PC-9 (cell line): ENCODE measurements around the gene UBR4. TPM values are rescaled to one million over a fixed set of nuclear protein-coding genes. Genes with fewer than 3 reads are reported as not detected.

Source experiments
- BruUV-seq: library from RNA; stranded (reverse); fragments of 400-500 nt; replicated peaks from 2 replicates; lab custom pipeline; 2021; lab: Mats Ljungman, UMichigan
- CTCF ChIA-PET: fragments of 300-600 bp; sonication (Branson Sonifier 250); formaldehyde crosslinking; loops from one replicate; lab custom pipeline; 2022; ENCODE audit warnings: antibody characterized with exemption; lab: Charles Lee
- POLR2A ChIA-PET: fragments of 300-600 bp; sonication (Branson Sonifier 250); formaldehyde crosslinking; loops from one replicate; lab custom pipeline; 2022; ENCODE audit warnings: antibody characterized with exemption; ENCODE audit not compliant: unreplicated experiment; lab: Charles Lee
- DNase-seq, 2 experiments: peaks; one replicate each; pipeline versions ENCODE4 v3.0.0 to v3.0.0-alpha.2; 2015 to 2022; ENCODE audit warnings: mixed read lengths in 1 of 2
- H2AFZ ChIP-seq: fragments of 200-600 bp; sonication (generic); 2 replicates; pipeline ENCODE4 v1.8.1; 2017; ENCODE audit warnings: antibody characterized with exemption
- H3F3A ChIP-seq: fragments of 200-600 bp; sonication (generic); 2 replicates; pipeline ENCODE4 v1.8.1; 2017; ENCODE audit warnings: antibody characterized with exemption, mild to moderate bottlenecking, low read depth; ENCODE audit not compliant: insufficient read depth
- H3K27ac ChIP-seq: fragments of 200-600 bp; sonication (generic); 2 replicates; pipeline ENCODE4 v1.6.1; 2016; ENCODE audit warnings: mixed run types
- H3K27me3 ChIP-seq: fragments of 200-600 bp; sonication (generic); 2 replicates; pipeline ENCODE4 v1.6.1; 2016; ENCODE audit warnings: low read depth, mixed run types; ENCODE audit not compliant: insufficient read depth
- H3K36me3 ChIP-seq: fragments of 200-600 bp; sonication (generic); 2 replicates; pipeline ENCODE4 v1.6.1; 2016; ENCODE audit warnings: low read depth, mixed run types
- H3K4me1 ChIP-seq: fragments of 200-600 bp; sonication (generic); replicated peaks from 2 replicates; pipeline ENCODE4 v1.6.1; 2016; ENCODE audit warnings: mixed run types; ENCODE audit not compliant: insufficient read depth
- H3K4me2 ChIP-seq: fragments of 200-600 bp; sonication (generic); 2 replicates; pipeline ENCODE4 v1.6.1; 2017; ENCODE audit warnings: mixed run types
- H3K4me3 ChIP-seq: fragments of 200-600 bp; sonication (generic); 2 replicates; pipeline ENCODE4 v1.6.1; 2016; ENCODE audit warnings: mixed run types
- H3K79me2 ChIP-seq: fragments of 200-600 bp; sonication (generic); 2 replicates; pipeline ENCODE4 v1.6.1; 2017; ENCODE audit warnings: low read depth, mixed run types
- H3K9me2 ChIP-seq: fragments of 200-600 bp; sonication (generic); 2 replicates; pipeline ENCODE4 v1.8.1; 2017; ENCODE audit warnings: mild to moderate bottlenecking; ENCODE audit not compliant: insufficient read depth
- H3K9me3 ChIP-seq: fragments of 200-600 bp; sonication (generic); 2 replicates; pipeline ENCODE4 v1.8.1; 2016; ENCODE audit warnings: low read depth; ENCODE audit not compliant: insufficient read depth
- H4K20me1 ChIP-seq: fragments of 200-600 bp; sonication (generic); 2 replicates; pipeline ENCODE4 v1.8.1; 2017; ENCODE audit not compliant: insufficient read depth
- CTCF ChIP-seq: fragments of 200-600 bp; sonication (generic); conservative IDR thresholded peaks from 2 replicates; pipeline ENCODE4 v1.6.1; 2017; ENCODE audit warnings: mixed run types, antibody characterized with exemption, mild to moderate bottlenecking, moderate library complexity
- EZH2 ChIP-seq: fragments of 200-600 bp; sonication (generic); IDR thresholded peaks from 2 replicates; pipeline ENCODE4 v1.8.0; 2017; ENCODE audit warnings: antibody characterized with exemption, low read depth
- intact Hi-C: fragments of 100-400 bp; cut with micrococcal nuclease; formaldehyde crosslinking; loops from one replicate; pipeline ENCODE4 v1.10.0; 2022; ENCODE audit not compliant: unreplicated experiment
- total RNA-seq: library from RNA; stranded (reverse); gene quantifications from 2 replicates; pipeline ENCODE4 v1.2.3, GENCODE V29; 2021

Gene UBR4
- total RNA-seq, 1 experiment from 2014 or later: 117 TPM

- Histone ChIP-seq H3K9me2 (no peaks in the 10 kb centered on the region), H3K4me2 (no peak overlapping the region), H4K20me1 (no peaks in the 10 kb centered on the region), H3K79me2 (no peaks in the 10 kb centered on the region), H2AFZ (no peak overlapping the region), H3K4me3 (no peak overlapping the region), H3K27ac (no peak overlapping the region), H3K36me3 (peaks cover 12% of the 10 kb centered on the region; the same call in 1 of the 2 replicates), H3K9me3 (no peaks in the 10 kb centered on the region), H3F3A (no peaks in the 10 kb centered on the region), H3K4me1 (no peaks in the 10 kb centered on the region), H3K27me3 (no peaks in the 10 kb centered on the region)
- TF ChIP-seq EZH2 (no peak), CTCF (no peak; the same call in 1 of the 2 replicates)
- no TSS peak for BruUV-seq
- DNase-seq: no peak
- ChIA-PET POLR2A (interaction anchor here (0.7 to 0.8 kb wide), 2 partner anchors 78 to 192 kb away, joined by 3 to 4 read pairs; no protein-coding TSS in a partner anchor), CTCF (no interaction called here)
- intact Hi-C loops: no loop called here
Observed at GRCh38 chr1:19179597-19180264, 30.3 kb downstream of the UBR4 start.

- no peaks in the 10 kb centered on the region for H3K9me3 ChIP-seq
- ChIA-PET POLR2A (interaction anchor here (0.7 kb wide), 1 partner anchor 77 kb away, joined by 3 read pairs; no protein-coding TSS in a partner anchor), CTCF (no interaction called here)
- H3K36me3 ChIP-seq: peaks cover 14% of the 10 kb centered on the region; the same call in 1 of the 2 replicates
- BruUV-seq: no TSS peak
- DNase-seq: no peak
- no peaks in the 10 kb centered on the region for H3K4me1 ChIP-seq
- no peaks in the 10 kb centered on the region for H4K20me1 ChIP-seq
- no peak overlapping the region for H2AFZ ChIP-seq
- no peak overlapping the region for H3K27ac ChIP-seq
- H3K4me2 ChIP-seq: no peak overlapping the region
- TF ChIP-seq EZH2 (no peak), CTCF (no peak)
- intact Hi-C loops: no loop called here
- H3K79me2 ChIP-seq: no peaks in the 10 kb centered on the region
- H3F3A ChIP-seq: no peaks in the 10 kb centered on the region
- no peak overlapping the region for H3K4me3 ChIP-seq
- H3K9me2 ChIP-seq: no peaks in the 10 kb centered on the region
- H3K27me3 ChIP-seq: no peaks in the 10 kb centered on the region
Observed at GRCh38 chr1:19178734-19179398, 31.2 kb downstream of the UBR4 start.

- intact Hi-C loops: no loop called here
- no peaks in the 10 kb centered on the region for H4K20me1 ChIP-seq
- H3K4me2 ChIP-seq: no peak overlapping the region
- POLR2A ChIA-PET: no interaction called here
- H3K9me3 ChIP-seq: no peaks in the 10 kb centered on the region
- CTCF ChIA-PET: no interaction called here
- H3K27me3 ChIP-seq: no peaks in the 10 kb centered on the region
- no peak for DNase-seq
- BruUV-seq: no TSS peak
- no peaks in the 10 kb centered on the region for H3K4me1 ChIP-seq
- H3K36me3 ChIP-seq: peaks cover 18% of the 10 kb centered on the region; the same call in 1 of the 2 replicates
- H3F3A ChIP-seq: no peaks in the 10 kb centered on the region
- TF ChIP-seq EZH2: no peak
- TF ChIP-seq CTCF: no peak
- no peaks in the 10 kb centered on the region for H3K9me2 ChIP-seq
- no peak overlapping the region for H3K4me3 ChIP-seq
- H3K79me2 ChIP-seq: no peaks in the 10 kb centered on the region
- no peak overlapping the region for H2AFZ ChIP-seq
- no peak overlapping the region for H3K27ac ChIP-seq
Observed at GRCh38 chr1:19177811-19178210, 32.3 kb downstream of the UBR4 start.
